ENCODE results near the gene GNPNAT1.
"Not testable (repeated sequence)": the region's sequence is repeated elsewhere in the genome, so short reads cannot be mapped to it uniquely, and the experiment has no call there.

Gene GNPNAT1

GRCh38 chr14:52729585-52729924, 61.9 kb downstream of the GNPNAT1 start:
- no peak for DNase-seq (ENCODE audit: low spot score)

- DNase-seq (ENCODE audit: low spot score) = not testable (repeated sequence)
These were observed 62.4 kb downstream of the GNPNAT1 start for GRCh38 chr14:52729035-52729434.

GRCh38 chr14:52727509-52727908, 63.9 kb downstream of the GNPNAT1 start:
- not testable (repeated sequence) for DNase-seq (ENCODE audit: low spot score)

Measured in D341Med (cell line).